ENCODE measurements around the gene HLA-DOB.

- TF ChIP-seq CTCF (IDR thresholded peaks at IDR 0.05; ENCODE audit: low read depth, low read length) (no peak), EZH2phosphoT487 (IDR thresholded peaks at IDR 0.05; ENCODE audit: low read depth) (no peak)
These were observed 28.6 kb upstream of the HLA-DOB start for GRCh38 chr6:32845384-32845884.
